Osteocyte (in vitro differentiated cells): Measurements from ENCODE around the gene ANXA4. TPM values are rescaled to one million over a fixed set of nuclear protein-coding genes. Genes with fewer than 3 reads are reported as not detected.
"Not testable (repeated sequence)": the region's sequence is repeated elsewhere in the genome, so short reads cannot be mapped to it uniquely, and the experiment has no call there.

Experiments
- DNase-seq: peaks from one replicate; pipeline ENCODE4 v3.0.0; 2021; ENCODE audit warnings: mixed read lengths; ENCODE audit not compliant: unreplicated experiment; ENCODE audit errors: extremely low spot score
- H3K27ac Mint-ChIP-seq: one replicate; pipeline ENCODE4 v1.8.0; 2021; ENCODE audit warnings: mild to moderate bottlenecking, mixed read lengths; ENCODE audit not compliant: unreplicated experiment
- H3K27me3 Mint-ChIP-seq: one replicate; pipeline ENCODE4 v1.8.0; 2021; ENCODE audit warnings: mixed read lengths; ENCODE audit not compliant: unreplicated experiment
- H3K36me3 Mint-ChIP-seq: one replicate; pipeline ENCODE4 v1.8.0; 2021; ENCODE audit warnings: mixed read lengths; ENCODE audit not compliant: unreplicated experiment
- H3K4me1 Mint-ChIP-seq: one replicate; pipeline ENCODE4 v1.8.0; 2021; ENCODE audit warnings: mixed read lengths; ENCODE audit not compliant: unreplicated experiment
- H3K4me3 Mint-ChIP-seq: one replicate; pipeline ENCODE4 v1.8.0; 2021; ENCODE audit warnings: mild to moderate bottlenecking, moderate library complexity, mixed read lengths; ENCODE audit not compliant: unreplicated experiment
- H3K9me3 Mint-ChIP-seq: one replicate; pipeline ENCODE4 v1.8.0; 2021; ENCODE audit warnings: mixed read lengths; ENCODE audit not compliant: unreplicated experiment
- CTCF ChIP-seq: fragments of 200-600 bp; sonication (generic); IDR thresholded peaks from 2 replicates; pipeline ENCODE4 v1.5.0; 2021; ENCODE audit warnings: antibody characterized with exemption, mild to moderate bottlenecking, moderate library complexity
- total RNA-seq: library from RNA; stranded (reverse); gene quantifications from 2 replicates; pipeline ENCODE4 v1.2.1, GENCODE V29; 2021

The ANXA4 gene
- total RNA-seq, 1 donor from 2014 or later = 76.6 TPM

GRCh38 chr2:69734035-69734611 lies 7.8 kb upstream of the ANXA4 start:
- no peak for DNase-seq
- no peaks in the 10 kb centered on the region for H3K4me1 Mint-ChIP-seq
- H3K27me3 Mint-ChIP-seq = peaks cover 3% of the 10 kb centered on the region
- H3K36me3 Mint-ChIP-seq = no peaks in the 10 kb centered on the region
- no peak overlapping the region for H3K4me3 Mint-ChIP-seq
- no peak for TF ChIP-seq CTCF
- H3K9me3 Mint-ChIP-seq = no peaks in the 10 kb centered on the region
- no peak overlapping the region for H3K27ac Mint-ChIP-seq

- H3K4me3 Mint-ChIP-seq = no peak overlapping the region
- no peaks in the 10 kb centered on the region for H3K36me3 Mint-ChIP-seq
- no peaks in the 10 kb centered on the region for H3K9me3 Mint-ChIP-seq
- peaks cover under 1% of the 10 kb centered on the region for H3K4me1 Mint-ChIP-seq
- H3K27me3 Mint-ChIP-seq = peaks cover 3% of the 10 kb centered on the region
- no peak overlapping the region for H3K27ac Mint-ChIP-seq
- DNase-seq = peak; percentile 7
- TF ChIP-seq CTCF = no peak
Observed at GRCh38 chr2:69734854-69735544, 6.9 kb upstream of the ANXA4 start.

- H3K4me1 Mint-ChIP-seq = peaks cover 6% of the 10 kb centered on the region
- no peak overlapping the region for H3K27ac Mint-ChIP-seq
- no peaks in the 10 kb centered on the region for H3K36me3 Mint-ChIP-seq
- DNase-seq = peak; percentile 34
- H3K9me3 Mint-ChIP-seq = no peaks in the 10 kb centered on the region
- no peak overlapping the region for H3K4me3 Mint-ChIP-seq
- peaks cover 3% of the 10 kb centered on the region for H3K27me3 Mint-ChIP-seq
- no peak for TF ChIP-seq CTCF
Observed at GRCh38 chr2:69735686-69736085, 6.2 kb upstream of the ANXA4 start.

GRCh38 chr2:69738149-69738548 lies 3.8 kb upstream of the ANXA4 start:
- not testable (repeated sequence) for H3K27me3 Mint-ChIP-seq, DNase-seq, H3K9me3 Mint-ChIP-seq, H3K36me3 Mint-ChIP-seq, H3K27ac Mint-ChIP-seq, H3K4me3 Mint-ChIP-seq
- peaks cover 22% of the 10 kb centered on the region for H3K4me1 Mint-ChIP-seq

GRCh38 chr2:69740502-69740951 lies 1.4 kb upstream of the ANXA4 start:
- Mint-ChIP-seq H3K9me3 (no peaks in the 10 kb centered on the region), H3K4me3 (peak overlapping the region; percentile 89), H3K4me1 (peaks cover 28% of the 10 kb centered on the region), H3K27me3 (peaks cover 3% of the 10 kb centered on the region), H3K27ac (peak overlapping the region; percentile 96), H3K36me3 (no peaks in the 10 kb centered on the region)
- TF ChIP-seq CTCF = no peak
- DNase-seq = no peak
